ENCODE results near the gene PCDH9. TPM values are rescaled to one million over a fixed set of nuclear protein-coding genes. Genes with fewer than 3 reads are reported as not detected.

The PCDH9 gene
- total and polyA plus RNA-seq, 2 of the 4 experiments (the other 2 are of a cell fraction) = 2.2 to 10.2 TPM

GRCh38 chr13:66689037-66689619, 541.0 kb downstream of the PCDH9 start:
- Histone ChIP-seq H2BK15ac (ENCODE audit: low read depth, low read length) (no peak overlapping the region), H3K23ac (ENCODE audit: low read depth, low read length) (no peak overlapping the region), H3K9ac (ENCODE audit: low read depth, low read length) (no peak overlapping the region), H3K79me1 (ENCODE audit: low read depth in 1 of 2, low read length in 2 of 2) (no peaks in the 10 kb centered on the region), H2BK5ac (ENCODE audit: low read depth, low read length, poor library complexity, severe bottlenecking) (no peak overlapping the region), H2AK5ac (ENCODE audit: low read depth, low read length) (no peak overlapping the region), H3K4me3 (ENCODE audit: insufficient read depth, low read depth, low read length) (no peak overlapping the region), H3K4me2 (ENCODE audit: low read depth, low read length) (no peak overlapping the region), H3K27me3 (ENCODE audit: control insufficient read depth, insufficient read depth, low read length) (no peaks in the 10 kb centered on the region), H3K36me3 (ENCODE audit: control insufficient read depth, insufficient read depth, low read length) (no peaks in the 10 kb centered on the region), H3K18ac (ENCODE audit: low read depth, low read length) (no peak overlapping the region), H3K4me1 (ENCODE audit: control insufficient read depth, insufficient read depth, low read length) (no peaks in the 10 kb centered on the region), H4K91ac (ENCODE audit: insufficient read depth, low read depth, low read length) (no peak overlapping the region), H4K20me1 (ENCODE audit: insufficient read depth, low read length) (no peaks in the 10 kb centered on the region), H2BK20ac (ENCODE audit: low read depth, low read length) (no peak overlapping the region), H2AFZ (replicated peaks; ENCODE audit: low read length, poor library complexity) (no peak overlapping the region), H3K9me3 (ENCODE audit: control insufficient read depth, insufficient read depth, low read length) (peaks cover 5% of the 10 kb centered on the region; the same call in 1 of the 2 replicates), H4K5ac (ENCODE audit: low read depth, low read length) (no peak overlapping the region), H3K4ac (ENCODE audit: low read depth, low read length) (no peak overlapping the region), H3K9me1 (ENCODE audit: insufficient read depth, low read length) (no peaks in the 10 kb centered on the region), H2AK9ac (replicated peaks; ENCODE audit: low read depth, low read length, poor library complexity) (no peak overlapping the region), H4K8ac (ENCODE audit: low read depth in 2 of 2, low read length in 2 of 2) (no peak overlapping the region), H3K27ac (ENCODE audit: insufficient read depth, low read length) (no peak overlapping the region), H2BK120ac (ENCODE audit: low read depth, low read length) (no peak overlapping the region), H3K14ac (replicated peaks; ENCODE audit: low read depth, low read length) (no peak overlapping the region), H3K56ac (ENCODE audit: extremely low read depth, insufficient read depth, low read length) (no peak overlapping the region)
- CTCF ChIA-PET = interaction anchor here (0.5 to 1.3 kb wide), 5 partner anchors 71 to 535 kb away, joined by 3 to 5 read pairs (median 3); no protein-coding TSS in a partner anchor
- in situ Hi-C loops (cut with MboI; ENCODE audit: low sequenced_read_pairs) (no loop called here), intact Hi-C loops (cut with micrococcal nuclease) (loop anchor here (1.0 to 5.0 kb wide), 2 partner anchors 535 to 1032 kb away; no protein-coding TSS in a partner anchor), dilution Hi-C loops (cut with HindIII; ENCODE audit: low sequenced_read_pairs, unreplicated experiment) (no loop called here)
- no TSS peak for BruUV-seq (replicated peaks)
- ATAC-seq (ENCODE audit: low read depth) (no peak), DNase-seq (no peak)
- POLR2A ChIA-PET (ENCODE audit: unreplicated experiment) = no interaction called here
- TF ChIP-seq SMC3 (IDR thresholded peaks at IDR 0.05; ENCODE audit: low read depth, low read length) = peak; percentile 37; the same call in 1 of the 2 replicates
- TF ChIP-seq POLR2A (IDR thresholded peaks at IDR 0.05; ENCODE audit: low read depth, low read length) = no peak
- no peak for TF ChIP-seq RCOR1 (IDR thresholded peaks at IDR 0.05; ENCODE audit: insufficient replicate concordance, low read length)
- TF ChIP-seq FOS (IDR thresholded peaks at IDR 0.05; ENCODE audit: low read depth, low read length) = no peak
- peak; percentile 29; the same call in 1 of the 2 replicates for TF ChIP-seq CTCF (conservative IDR thresholded peaks at IDR 0.05; ENCODE audit: low read depth, low read length)
- peak; percentile 31 for TF ChIP-seq RAD21 (IDR thresholded peaks at IDR 0.05; ENCODE audit: low read length)
- no CpG with 5 or more reads among the region's 4 CpGs for WGBS, 2 experiments (ENCODE audit: extremely low coverage in 2 of 2, insufficient read length in 1 of 2)

All from IMR-90 (cell line).